Panc1 (cell line): ENCODE measurements around the gene TRAPPC2L. TPM values are rescaled to one million over a fixed set of nuclear protein-coding genes. Genes with fewer than 3 reads are reported as not detected.

Experiments used
- ATAC-seq: fragments of 200-7000 bp; cut with Tn5 transposase; 2 replicates; pipeline ENCODE4 v1.9.1; 2020; ENCODE audit warnings: mild to moderate bottlenecking, moderate library complexity
- BruUV-seq: library from RNA; stranded (reverse); fragments of 400-500 nt; replicated peaks from 2 replicates; lab custom pipeline; 2021; lab: Mats Ljungman, UMichigan
- CTCF ChIA-PET: fragments of 300-600 bp; sonication (Branson Sonifier 250); formaldehyde crosslinking; loops from one replicate; lab custom pipeline; 2022; ENCODE audit warnings: antibody characterized with exemption; lab: Charles Lee
- POLR2A ChIA-PET: fragments of 300-600 bp; sonication (Branson Sonifier 250); formaldehyde crosslinking; loops from one replicate; lab custom pipeline; 2022; ENCODE audit warnings: antibody characterized with exemption; lab: Charles Lee
- DNase-seq: peaks from one replicate; pipeline ENCODE4 v3.0.0-alpha.2; 2010; ENCODE audit warnings: low read depth, low spot score
- H3K27ac ChIP-seq: 2 replicates; pipeline ENCODE4 v1.5.1; 2011; ENCODE audit warnings: mild to moderate bottlenecking, low read length, inconsistent platforms
- H3K27me3 ChIP-seq: fragments of 200-500 bp; sonication (Bioruptor generic); 2 replicates; pipeline ENCODE4 v1.6.0; 2014; ENCODE audit warnings: low read length, inconsistent platforms; ENCODE audit not compliant: control insufficient read depth, insufficient read depth
- H3K36me3 ChIP-seq: fragments of 200-500 bp; sonication (Bioruptor generic); 2 replicates; pipeline ENCODE4 v1.5.1; 2014; ENCODE audit warnings: inconsistent platforms, mild to moderate bottlenecking, low read length, moderate library complexity; ENCODE audit not compliant: control insufficient read depth, insufficient read depth
- H3K4me1 ChIP-seq: 2 replicates; pipeline ENCODE4 v1.5.1; 2011; ENCODE audit warnings: inconsistent platforms, mild to moderate bottlenecking, low read length, moderate library complexity; ENCODE audit not compliant: control insufficient read depth, insufficient read depth
- H3K4me3 ChIP-seq, 2 experiments: 2 replicates each; pipeline ENCODE4 v1.5.1; 2011 to 2012; ENCODE audit warnings: low read depth in 2 of 2, low read length in 2 of 2, mild to moderate bottlenecking in 2 of 2, inconsistent platforms in 1 of 2, moderate library complexity in 1 of 2
- H3K9me3 ChIP-seq: fragments of 200-500 bp; sonication (Bioruptor generic); 2 replicates; pipeline ENCODE4 v1.5.1; 2014; ENCODE audit warnings: low read depth, mild to moderate bottlenecking, inconsistent platforms, low read length, moderate library complexity; ENCODE audit not compliant: control insufficient read depth, insufficient read depth
- POLR2AphosphoS5 ChIP-seq: IDR thresholded peaks from 2 replicates; pipeline ENCODE4 v1.6.1; 2012; ENCODE audit warnings: mild to moderate bottlenecking, low read depth, low read length, moderate library complexity
- SIN3A ChIP-seq: IDR thresholded peaks from 2 replicates; pipeline ENCODE4 v1.6.1; 2012; ENCODE audit warnings: low read depth, mild to moderate bottlenecking, low read length, moderate library complexity, borderline replicate concordance; ENCODE audit not compliant: insufficient read depth
- TCF7L2 ChIP-seq: IDR thresholded peaks from 2 replicates; pipeline ENCODE4 v1.6.1; 2011; ENCODE audit warnings: mild to moderate bottlenecking, low read depth, low read length, inconsistent platforms
- in situ Hi-C: cut with HindIII; loops from 2 replicates; pipeline ENCODE4 v1.10.0; 2016; ENCODE audit warnings: low sequenced_read_pairs, low pct_unique_long_range_greater_than_20kb
- intact Hi-C: fragments of 100-400 bp; cut with micrococcal nuclease; formaldehyde crosslinking; loops from one replicate; pipeline ENCODE4 v1.10.0; 2022; ENCODE audit not compliant: unreplicated experiment
- total RNA-seq: library from RNA; stranded (reverse); gene quantifications from one replicate; pipeline ENCODE4 v1.2.1, GENCODE V29; 2021; ENCODE audit not compliant: unreplicated experiment
- TF ChIP-seq, protein P1 (sequence below): fragments of 450-650 bp; IDR thresholded peaks from 2 replicates; pipeline ENCODE4 v1.5.1; 2017; ENCODE audit warnings: mild to moderate bottlenecking
- TF ChIP-seq, protein P2 (sequence below), 2 experiments: IDR thresholded peaks; 2 replicates each; pipeline ENCODE4 v1.6.1; 2011 to 2012; ENCODE audit warnings: low read depth in 2 of 2, control low read depth in 1 of 2, low read length in 1 of 2, mild to moderate bottlenecking in 1 of 2, moderate library complexity in 1 of 2; ENCODE audit not compliant: insufficient read depth in 1 of 2

The TRAPPC2L gene
- total RNA-seq, 1 experiment from 2014 or later = 73.8 TPM

DNA sequence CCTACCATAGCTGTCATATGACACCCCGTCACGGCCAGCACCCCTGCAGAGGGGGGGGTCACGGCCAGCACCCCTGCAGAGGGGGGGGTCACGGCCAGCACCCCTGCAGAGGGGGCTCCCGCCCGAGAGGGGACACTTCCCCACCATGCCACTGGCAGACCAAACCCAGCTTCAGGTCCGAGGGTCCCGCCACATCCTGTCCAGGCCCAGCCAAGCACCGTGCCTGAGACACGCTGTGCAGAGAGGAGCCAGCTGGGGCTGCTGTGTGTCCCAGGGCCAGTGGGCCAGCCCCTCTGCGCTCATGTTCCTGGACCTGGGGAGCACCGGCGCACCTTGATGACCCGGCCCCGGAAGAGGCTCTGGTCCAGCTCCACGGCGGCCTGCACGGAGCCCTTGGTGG, 7.6 kb downstream of the TRAPPC2L start:
- Histone ChIP-seq H3K9me3 (no peaks in the 10 kb centered on the region), H3K36me3 (no peaks in the 10 kb centered on the region), H3K27ac (no peak overlapping the region), H3K4me3 (no peak overlapping the region), H3K27me3 (no peaks in the 10 kb centered on the region), H3K4me1 (no peaks in the 10 kb centered on the region)
- no TSS peak for BruUV-seq
- ATAC-seq (no peak), DNase-seq (no peak)
- in situ Hi-C loops = no loop called here
- TF ChIP-seq SIN3A (no peak), TCF7L2 (no peak), POLR2AphosphoS5 (no peak)
- TF ChIP-seq, protein P1, sequence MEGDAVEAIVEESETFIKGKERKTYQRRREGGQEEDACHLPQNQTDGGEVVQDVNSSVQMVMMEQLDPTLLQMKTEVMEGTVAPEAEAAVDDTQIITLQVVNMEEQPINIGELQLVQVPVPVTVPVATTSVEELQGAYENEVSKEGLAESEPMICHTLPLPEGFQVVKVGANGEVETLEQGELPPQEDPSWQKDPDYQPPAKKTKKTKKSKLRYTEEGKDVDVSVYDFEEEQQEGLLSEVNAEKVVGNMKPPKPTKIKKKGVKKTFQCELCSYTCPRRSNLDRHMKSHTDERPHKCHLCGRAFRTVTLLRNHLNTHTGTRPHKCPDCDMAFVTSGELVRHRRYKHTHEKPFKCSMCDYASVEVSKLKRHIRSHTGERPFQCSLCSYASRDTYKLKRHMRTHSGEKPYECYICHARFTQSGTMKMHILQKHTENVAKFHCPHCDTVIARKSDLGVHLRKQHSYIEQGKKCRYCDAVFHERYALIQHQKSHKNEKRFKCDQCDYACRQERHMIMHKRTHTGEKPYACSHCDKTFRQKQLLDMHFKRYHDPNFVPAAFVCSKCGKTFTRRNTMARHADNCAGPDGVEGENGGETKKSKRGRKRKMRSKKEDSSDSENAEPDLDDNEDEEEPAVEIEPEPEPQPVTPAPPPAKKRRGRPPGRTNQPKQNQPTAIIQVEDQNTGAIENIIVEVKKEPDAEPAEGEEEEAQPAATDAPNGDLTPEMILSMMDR = no peak
- TF ChIP-seq, protein P2, sequence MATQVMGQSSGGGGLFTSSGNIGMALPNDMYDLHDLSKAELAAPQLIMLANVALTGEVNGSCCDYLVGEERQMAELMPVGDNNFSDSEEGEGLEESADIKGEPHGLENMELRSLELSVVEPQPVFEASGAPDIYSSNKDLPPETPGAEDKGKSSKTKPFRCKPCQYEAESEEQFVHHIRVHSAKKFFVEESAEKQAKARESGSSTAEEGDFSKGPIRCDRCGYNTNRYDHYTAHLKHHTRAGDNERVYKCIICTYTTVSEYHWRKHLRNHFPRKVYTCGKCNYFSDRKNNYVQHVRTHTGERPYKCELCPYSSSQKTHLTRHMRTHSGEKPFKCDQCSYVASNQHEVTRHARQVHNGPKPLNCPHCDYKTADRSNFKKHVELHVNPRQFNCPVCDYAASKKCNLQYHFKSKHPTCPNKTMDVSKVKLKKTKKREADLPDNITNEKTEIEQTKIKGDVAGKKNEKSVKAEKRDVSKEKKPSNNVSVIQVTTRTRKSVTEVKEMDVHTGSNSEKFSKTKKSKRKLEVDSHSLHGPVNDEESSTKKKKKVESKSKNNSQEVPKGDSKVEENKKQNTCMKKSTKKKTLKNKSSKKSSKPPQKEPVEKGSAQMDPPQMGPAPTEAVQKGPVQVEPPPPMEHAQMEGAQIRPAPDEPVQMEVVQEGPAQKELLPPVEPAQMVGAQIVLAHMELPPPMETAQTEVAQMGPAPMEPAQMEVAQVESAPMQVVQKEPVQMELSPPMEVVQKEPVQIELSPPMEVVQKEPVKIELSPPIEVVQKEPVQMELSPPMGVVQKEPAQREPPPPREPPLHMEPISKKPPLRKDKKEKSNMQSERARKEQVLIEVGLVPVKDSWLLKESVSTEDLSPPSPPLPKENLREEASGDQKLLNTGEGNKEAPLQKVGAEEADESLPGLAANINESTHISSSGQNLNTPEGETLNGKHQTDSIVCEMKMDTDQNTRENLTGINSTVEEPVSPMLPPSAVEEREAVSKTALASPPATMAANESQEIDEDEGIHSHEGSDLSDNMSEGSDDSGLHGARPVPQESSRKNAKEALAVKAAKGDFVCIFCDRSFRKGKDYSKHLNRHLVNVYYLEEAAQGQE (IDR thresholded peaks at IDR 0.05; ENCODE audit: insufficient read depth in 1 of 2, low read depth in 2 of 2, low read length in 1 of 2) = no peak
- intact Hi-C loops = no loop called here
- ChIA-PET POLR2A (interaction anchor here (0.6 kb wide), 3 partner anchors 8 to 1009 kb away, joined by 3 to 10 read pairs (median 4); partner anchors contain the start of genes GALNS and TRAPPC2L), CTCF (no interaction called here)

DNA sequence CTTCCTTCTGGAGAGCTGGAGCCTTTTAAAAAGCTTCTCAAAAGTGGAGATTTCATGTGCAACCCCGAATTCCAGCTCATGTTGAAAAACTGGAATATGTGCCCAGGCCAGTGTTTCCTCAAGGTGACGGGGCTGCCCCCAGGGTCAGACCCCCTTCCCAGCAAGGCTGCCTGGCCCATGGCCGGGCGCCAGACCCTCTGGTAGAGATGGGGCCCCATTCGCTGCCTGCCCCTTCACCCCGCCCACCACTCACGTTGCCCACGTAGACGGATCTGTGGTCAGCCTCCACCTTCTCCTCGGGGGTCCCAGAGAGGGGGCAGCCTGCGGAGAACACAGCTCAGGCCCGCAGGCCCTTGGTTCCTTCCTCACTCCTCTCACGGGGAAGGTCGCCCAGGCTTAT, 8.4 kb downstream of the TRAPPC2L start:
- Histone ChIP-seq H3K4me3 (no peak overlapping the region), H3K36me3 (no peaks in the 10 kb centered on the region), H3K4me1 (no peaks in the 10 kb centered on the region), H3K27me3 (no peaks in the 10 kb centered on the region), H3K27ac (no peak overlapping the region), H3K9me3 (no peaks in the 10 kb centered on the region)
- ATAC-seq (no peak), DNase-seq (no peak)
- in situ Hi-C loops = no loop called here
- ChIA-PET CTCF (no interaction called here), POLR2A (no interaction called here)
- no TSS peak for BruUV-seq
- TF ChIP-seq, protein P2 (IDR thresholded peaks at IDR 0.05; ENCODE audit: insufficient read depth in 1 of 2, low read depth in 2 of 2, low read length in 1 of 2) = no peak
- no peak for TF ChIP-seq POLR2AphosphoS5
- TF ChIP-seq SIN3A = no peak
- no peak for TF ChIP-seq TCF7L2
- TF ChIP-seq, protein P1 = no peak
- intact Hi-C loops = no loop called here
